Measurements from ENCODE around the gene POLR2I.
A peak's percentile ranks its signal among the peaks of the same experiment; 100 is the strongest.
"Not testable (repeated sequence)": the region's sequence is repeated elsewhere in the genome, so short reads cannot be mapped to it uniquely, and the experiment has no call there.

The POLR2I gene

DNA sequence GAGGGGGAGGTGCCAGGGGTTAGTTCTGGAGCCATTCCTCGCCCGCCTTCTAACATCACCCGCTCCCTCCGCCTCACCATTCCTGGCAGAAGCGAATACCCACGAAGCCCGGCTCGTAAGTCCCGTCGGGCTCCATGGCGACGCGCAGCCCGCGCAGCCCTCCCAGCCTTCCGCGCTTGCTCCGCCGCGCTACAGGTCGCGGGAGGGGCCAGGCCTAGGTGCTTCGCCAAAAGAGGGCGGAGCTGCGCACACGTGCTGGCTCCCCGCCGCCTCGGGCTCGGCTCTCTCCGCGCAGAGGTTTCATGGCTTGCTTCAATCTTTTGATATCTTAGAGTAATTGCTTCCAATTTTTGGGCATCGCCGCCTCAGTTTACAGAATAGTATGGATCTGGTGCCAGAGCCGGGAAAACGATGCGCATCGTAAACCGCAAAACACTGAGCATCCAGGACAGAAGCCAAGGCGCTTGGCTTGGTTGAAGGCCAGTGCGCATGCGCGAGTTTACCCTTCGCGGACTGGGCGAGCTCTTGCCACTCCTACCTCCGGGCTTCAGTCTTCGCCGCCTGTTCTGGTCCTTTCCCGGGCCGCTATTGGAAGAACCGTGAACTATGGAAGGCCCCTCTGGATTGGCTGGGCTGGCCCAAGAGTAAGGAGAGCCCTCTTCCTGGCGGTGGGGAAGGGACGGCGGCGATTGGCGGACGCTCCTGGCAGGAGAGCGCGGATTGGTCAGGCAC, at the start of gene POLR2I:
Gene POLR2I (minus strand): TSS at position 155 of the 732 bp plus-strand sequence. CDS start 19 bp downstream, at position 136.
- peak; percentile 100 for DNase-seq

DNA sequence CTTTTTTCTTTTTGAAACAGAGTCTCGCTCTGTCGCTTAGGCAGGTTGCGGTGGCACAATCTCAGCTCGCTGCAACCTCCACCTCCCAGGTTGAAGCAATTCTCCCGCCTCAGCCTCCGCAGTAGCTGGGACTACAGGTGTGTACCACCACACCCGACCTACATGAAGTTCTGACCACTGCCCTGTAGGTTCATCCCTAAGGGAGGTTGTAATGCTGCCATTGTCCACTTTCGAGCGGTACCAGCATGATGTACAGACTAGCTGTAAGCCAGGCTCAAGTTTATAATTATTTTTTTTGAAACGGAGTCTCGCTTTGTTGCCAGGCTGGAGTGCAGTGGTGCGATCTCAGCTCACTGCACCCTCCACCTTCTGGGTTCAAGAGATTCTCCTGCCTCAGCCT, 49.1 kb upstream of the POLR2I start:
- DNase-seq, result no peak

DNA sequence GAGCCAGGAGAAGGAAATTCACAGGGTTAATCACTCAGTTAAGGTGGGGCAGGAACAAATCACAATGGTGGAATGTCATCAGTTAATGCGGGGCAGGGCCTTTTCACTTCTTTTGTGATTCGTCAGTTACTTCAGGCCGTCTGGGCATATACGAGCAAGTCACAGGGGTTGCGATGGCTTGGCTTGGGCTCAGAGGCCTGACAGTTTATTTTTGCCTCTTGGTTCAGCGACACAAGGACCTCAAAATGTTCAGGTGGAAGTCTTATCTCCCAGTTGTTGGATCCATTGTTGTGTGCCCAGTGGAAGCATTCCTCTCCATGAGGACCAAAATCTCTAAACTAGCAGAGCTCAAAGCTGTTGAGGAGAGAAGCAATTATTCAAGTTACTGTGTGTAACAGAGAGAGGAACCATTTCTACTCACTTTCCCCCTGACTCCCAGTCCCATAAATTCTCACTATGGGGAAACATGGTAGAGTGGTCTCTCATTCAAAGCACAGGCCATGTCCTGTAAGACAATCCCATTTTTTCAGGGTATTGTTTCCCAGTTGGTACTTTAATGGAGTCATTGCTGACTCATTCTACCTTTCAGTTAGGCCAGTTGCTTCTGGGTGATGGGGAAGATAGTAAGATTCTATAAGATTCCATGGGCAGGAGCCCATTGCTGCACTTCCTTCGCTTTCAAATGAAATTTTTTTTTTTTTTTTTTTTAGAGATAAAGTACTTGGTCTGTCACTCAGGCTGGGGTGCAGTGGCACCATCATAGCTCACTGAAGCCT, 46.3 kb upstream of the POLR2I start:
- no peak for DNase-seq

DNA sequence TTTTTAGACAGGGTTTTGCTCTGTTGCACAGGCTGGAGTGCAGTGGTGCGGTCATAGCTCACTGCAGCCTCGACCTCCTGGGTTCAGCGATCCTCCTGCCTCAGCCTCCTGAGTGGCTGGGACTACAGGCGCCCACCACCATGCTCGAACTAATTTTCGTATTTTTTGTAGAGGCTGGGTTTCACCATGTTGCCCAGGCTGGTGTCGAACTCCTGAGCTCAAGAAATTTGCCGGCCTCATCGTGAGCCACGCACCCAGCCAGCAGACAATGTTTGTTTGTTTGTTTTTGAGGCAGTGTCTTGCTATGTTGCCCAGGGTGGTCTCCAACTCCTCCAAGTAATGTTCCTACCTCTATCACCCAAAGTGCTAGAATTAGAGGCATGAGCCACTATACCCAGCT, 38.5 kb upstream of the POLR2I start:
- no peak for DNase-seq

DNA sequence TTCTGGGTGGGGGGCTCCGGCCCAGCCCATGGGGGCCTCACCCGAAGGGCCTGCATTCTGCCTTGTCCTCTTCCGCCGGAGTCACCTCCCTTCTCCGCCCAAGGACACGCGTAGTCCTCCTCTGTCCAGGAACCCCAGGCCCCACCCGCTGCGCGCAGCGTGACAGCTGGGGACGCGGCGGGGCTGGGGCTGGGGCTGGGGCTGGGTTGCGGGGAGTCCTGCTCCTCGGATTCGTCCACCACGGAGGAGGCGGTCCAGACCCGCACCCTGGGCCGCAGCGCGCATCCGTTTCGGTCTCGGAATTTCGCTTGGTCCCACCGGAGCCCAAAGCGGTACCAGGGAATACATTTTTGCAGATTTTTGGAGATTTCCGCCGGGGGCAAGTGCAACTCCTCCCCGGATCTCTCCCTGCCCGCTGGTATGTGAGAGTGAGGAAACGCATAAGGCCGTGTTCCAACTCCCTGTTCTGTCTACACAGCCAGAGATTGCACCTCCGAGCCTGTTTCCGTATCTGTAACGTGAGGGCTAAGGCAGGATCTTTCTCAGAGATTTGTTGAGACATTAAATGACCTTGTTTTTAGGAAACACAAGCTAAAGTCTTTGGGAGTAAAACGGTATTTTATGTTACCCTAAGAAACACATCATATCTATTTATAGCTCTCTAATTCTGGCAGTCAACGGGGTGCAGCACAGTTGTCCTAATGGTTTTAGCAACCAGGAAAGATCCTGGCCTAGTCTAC, 37.8 kb upstream of the POLR2I start, which contains the start of gene COX7A1:
Gene COX7A1 (minus strand): TSS at position 96 of the 740 bp plus-strand sequence. CDS start 40 bp downstream, at position 56.
- DNase-seq, result no peak

DNA sequence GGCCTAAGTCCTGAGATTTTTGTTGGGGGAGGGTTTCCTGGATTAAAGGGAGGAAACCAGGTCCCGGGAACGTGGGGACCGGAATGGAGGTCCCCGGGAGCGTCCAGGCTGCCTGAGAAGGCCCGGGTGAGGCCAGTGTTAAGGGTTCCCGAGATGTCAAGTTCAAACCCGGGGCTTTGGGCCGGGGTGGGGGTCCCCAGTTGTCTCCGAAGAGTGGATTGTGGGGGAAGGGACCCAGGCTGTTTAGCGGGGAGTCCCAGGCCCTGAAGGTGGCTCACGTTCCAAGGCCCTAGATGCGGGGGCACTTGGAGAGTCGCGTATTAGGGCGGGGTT, 37.3 kb upstream of the POLR2I start:
- no peak for DNase-seq

DNA sequence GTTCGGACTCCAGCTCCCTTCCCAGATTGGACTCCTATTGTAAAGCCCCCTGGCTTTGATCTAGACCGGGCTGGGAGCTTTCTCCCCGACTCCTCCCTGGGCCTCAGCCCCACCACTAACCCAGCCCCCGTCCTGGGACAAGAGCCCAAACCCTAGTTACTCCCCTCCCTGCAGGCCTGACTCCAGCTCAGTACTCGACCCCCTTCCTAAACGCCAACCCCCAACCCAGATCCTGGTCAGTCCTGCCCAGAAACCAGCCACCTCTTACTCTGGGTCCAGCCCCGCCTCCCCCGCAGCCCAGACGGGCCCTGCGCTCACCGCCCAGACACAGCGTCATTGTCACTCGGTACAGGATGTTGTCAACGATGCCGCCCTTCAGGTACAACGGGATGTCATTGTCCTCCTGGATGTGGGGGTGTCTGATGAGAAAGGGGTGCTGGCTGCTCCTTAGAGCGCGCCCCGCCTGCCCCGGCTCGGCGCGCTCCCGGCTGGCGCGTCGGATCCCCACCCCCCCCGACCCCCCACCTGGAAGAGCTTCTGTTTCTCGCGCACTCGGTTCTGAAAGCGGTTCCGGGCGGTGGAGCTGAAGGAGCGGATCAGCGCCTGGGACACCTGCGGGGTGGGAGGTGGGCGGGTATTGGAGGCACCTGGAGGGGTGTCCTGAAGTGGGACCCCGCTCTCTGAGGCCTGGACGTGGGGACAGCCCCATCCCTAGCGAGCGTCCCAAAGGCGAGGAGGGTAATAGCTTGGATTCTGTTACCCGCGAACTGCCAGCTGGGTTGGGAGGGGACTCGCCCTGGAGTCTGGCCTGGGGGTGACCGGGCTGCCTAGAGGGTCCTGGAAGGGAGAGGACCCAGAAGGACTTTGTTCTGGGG, 36.7 kb upstream of the POLR2I start:
- no peak for DNase-seq

DNA sequence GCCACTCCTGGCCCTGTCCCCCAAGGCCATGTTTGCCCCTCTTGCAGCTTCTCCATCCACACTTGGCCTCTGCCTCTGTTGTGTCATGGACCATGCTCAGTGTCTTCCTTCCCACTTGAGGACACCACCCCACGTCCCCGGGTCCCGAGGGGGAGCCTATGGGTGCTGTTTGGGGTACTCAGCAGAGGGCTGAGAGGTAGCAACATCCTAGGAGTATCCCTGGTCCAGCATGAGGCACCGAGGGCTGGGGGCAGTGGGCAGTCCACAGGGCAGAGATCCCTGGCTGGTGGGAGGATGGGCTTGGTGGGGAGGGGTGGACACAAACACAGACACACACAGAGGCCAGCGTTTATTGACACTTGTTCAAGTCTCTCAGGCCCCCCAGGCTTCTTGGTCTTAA, 35.9 kb upstream of the POLR2I start:
- no peak for DNase-seq

DNA sequence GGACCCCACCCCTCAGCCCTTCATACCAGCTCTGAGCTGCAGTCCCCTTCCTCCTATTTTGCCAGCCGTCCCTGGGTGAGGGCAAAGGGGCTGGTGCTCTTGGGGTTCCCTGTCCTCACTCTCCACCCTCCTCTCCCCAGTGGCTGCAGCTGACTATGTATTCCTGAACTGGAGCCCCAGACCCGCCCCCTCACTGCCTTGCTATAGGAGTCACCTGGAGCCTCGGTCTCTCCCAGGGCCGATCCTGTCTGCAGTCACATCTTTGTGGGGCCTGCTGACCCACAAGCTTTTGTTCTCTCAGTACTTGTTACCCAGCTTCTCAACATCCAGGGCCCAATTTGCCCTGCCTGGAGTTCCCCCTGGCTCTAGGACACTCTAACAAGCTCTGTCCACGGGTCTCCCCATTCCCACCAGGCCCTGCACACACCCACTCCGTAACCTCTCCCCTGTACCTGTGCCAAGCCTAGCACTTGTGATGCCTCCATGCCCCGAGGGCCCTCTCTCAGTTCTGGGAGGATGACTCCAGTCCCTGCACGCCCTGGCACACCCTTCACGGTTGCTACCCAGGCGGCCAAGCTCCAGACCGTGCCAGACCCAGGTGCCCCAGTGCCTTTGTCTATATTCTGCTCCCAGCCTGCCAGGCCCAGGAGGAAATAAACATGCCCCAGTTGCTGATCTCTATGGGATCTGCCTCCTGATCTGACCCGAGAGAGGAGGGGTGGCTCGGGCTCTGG, 35.2 kb upstream of the POLR2I start:
- no peak for DNase-seq

DNA sequence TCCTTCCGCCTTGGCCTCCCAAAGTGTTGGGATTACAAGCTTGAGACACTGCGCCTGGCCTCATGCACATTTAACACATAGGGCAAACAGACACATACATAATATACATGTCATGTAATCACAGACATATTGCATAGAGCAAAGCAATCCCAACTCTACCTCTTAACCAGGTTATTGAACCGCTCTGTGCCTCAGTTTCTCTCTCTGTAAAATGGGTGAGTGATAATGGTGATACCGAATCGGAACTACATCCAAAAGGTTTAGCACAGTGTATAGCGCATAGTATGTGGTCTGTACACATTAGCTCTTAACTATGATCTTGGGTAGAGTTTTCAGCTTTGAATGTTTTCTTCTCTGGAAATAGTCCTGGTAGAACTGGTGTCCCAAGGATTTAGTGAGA, 29.9 kb upstream of the POLR2I start:
- no peak for DNase-seq

DNA sequence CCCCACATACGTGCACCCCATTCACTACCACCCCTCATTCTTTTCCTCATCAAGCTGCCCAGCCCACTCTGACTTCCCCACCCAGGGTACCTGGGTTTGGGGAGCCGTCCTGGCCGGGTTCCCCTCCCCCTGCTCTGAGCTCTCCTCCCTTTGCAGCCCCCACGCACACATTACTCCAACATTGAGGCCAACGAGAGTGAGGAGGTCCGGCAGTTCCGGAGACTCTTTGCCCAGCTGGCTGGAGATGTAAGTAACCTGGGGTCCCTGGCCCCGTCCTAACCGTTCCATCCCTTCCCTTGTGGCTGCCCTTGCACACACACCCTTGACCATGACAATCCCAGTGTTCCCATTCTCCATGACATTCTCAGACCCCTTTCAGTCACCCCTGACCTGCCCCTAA, 27.8 kb upstream of the POLR2I start:
- no peak for DNase-seq

DNA sequence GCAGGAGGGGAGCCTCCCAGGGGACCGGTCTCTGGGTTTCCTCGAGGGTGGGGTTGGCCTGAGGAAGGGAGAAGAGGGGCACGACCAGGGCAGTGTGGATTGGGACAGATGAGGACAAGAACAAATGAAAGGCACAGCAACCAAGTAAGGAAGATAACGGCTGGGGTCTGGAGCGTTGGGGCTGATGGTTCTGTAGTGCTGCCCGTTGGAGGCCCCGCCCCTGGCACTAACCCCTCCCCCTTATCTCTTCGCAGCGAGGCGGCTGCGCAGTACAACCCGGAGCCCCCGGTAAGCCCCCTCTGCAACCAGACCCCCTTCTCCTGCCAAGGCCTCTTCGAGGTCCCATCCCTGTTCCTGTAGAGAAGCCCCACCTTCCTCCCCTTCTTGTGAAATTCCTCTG, 27.4 kb upstream of the POLR2I start:
- DNase-seq, result no peak

DNA sequence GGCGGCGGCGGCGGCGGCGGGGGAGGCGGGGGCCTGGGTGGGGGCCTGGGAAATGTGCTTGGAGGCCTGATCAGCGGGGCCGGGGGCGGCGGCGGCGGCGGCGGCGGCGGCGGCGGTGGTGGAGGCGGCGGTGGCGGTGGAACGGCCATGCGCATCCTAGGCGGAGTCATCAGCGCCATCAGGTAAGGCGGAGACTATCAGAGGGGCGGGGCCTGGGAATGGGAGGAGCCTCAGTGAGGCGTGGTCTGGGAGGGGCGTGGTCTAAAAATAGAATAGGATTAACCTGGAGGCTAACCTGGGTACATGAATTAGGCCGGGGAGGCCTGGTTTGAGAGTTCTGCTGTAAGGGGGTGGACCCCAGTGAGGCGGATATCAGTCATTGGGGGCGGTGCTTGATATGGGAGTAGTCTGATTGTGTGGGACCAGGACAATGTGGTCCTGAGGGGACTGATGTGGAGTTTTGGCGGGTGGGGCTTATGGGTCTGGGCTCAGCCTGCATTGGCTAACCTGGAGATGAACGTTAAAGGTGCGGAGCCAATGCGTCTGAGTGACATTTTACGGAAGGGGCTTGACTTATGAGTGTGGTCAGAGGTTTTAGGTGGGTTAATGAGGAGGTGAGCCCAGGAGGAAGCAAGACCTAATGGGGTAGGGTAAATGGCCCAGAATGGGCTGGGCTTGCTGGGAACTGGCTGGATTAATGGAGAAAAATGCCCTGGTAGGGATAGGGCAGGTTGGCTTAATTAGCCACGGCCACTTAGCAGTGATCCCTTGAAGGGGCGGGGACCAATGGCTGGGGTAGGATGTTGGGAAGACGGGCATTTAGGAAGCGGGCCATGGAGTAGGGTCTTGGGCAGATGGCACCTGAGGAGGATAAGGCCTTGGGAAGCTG, 26.6 kb upstream of the POLR2I start:
- DNase-seq, result peak; percentile 95

DNA sequence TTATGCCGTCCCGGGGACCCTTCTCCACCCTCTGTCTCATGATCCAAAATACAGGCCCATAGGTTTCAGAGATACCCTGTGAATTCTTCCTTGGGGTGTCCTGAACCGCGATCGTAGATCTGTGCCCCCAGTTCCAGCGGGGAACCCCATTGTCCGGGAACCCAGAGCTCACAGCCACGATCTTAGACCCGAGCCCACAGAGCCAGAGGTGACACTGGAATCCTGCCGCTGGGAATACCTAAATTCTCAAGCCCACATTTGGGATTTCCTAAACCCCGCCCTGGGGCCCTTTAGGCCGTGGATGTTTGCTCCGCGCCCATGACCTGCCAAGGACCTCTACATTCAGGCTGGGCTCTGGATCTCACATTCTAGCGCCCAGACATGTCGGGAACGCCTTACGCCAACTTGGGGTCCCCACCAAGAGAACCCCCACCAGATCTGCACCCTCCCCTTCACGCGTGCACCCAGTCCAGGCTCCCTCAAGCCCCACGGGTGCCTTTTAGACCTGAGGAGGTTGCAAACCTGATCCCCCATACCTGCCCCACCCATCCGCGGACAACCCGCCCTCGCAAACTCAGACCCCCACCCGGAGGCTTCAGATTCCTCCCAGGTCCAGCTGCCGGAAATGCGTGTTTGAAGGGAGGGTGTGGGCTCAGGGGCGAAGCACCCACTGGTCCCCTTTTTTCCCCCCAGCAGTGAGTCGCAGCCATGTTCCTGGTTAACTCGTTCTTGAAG, 25.8 kb upstream of the POLR2I start:
- peak; percentile 92 for DNase-seq

DNA sequence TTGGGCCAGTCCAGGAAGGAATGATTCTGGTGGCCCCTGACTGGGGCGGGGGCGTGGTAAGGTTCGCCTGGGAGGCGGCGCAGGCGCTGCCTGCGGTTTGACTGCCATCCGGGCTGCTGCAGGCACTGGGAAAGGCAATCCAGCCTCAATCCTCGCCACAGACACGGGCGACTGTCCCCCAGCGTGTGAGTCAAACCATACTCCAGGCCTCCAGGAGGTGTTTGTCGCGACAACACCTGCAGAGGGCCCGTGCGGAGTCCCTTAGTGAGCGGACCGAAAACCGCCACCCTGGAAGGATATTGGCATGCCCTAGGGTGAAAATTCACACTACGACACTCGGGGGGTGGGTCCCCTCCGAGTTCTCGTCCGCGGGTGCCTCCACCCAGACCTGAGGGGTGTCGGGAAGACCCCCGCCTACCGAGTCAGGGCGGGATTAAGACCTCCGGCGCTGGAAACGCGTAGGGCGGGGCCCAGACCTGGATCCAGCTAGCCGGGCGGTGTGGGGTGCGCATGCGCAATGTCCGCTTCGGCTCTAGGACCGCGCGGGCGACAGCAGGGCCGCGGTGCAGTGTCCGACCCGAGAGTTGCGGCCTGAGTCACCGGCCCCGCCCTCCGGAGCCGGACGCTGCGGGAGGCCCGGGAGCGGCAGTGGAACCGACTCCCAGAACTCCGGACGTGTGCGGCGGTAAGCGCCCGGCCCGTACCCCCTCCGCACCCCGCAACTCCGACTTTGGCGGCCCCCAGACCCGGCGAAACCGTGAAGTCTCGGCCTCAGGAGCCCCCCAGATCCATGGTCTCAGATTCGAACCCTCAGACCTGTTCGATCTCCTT, 25.0 kb upstream of the POLR2I start, which contains the start of gene CAPNS1:
Gene CAPNS1 (plus strand): TSS at position 594 of the 831 bp plus-strand sequence. CDS start 946 bp downstream, outside the sequence.
- peak; percentile 99 for DNase-seq

DNA sequence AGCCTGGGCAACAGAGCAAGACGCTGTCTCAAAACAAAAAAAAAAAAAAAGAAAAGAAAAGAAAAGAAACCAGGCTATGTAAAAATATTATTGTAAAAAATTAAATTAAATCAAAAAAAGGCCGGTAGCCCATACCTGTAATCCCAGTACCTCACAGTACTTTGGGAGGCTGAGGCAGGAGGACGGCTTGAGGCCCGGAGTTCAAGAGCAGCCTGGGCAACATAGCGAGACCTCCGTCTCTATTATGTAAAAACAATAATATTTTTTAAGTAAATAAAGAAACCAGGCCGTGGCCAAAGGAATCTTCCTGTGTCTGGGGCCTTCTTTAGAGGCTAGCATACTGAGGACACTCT, 24.4 kb upstream of the POLR2I start:
- DNase-seq, result no peak

DNA sequence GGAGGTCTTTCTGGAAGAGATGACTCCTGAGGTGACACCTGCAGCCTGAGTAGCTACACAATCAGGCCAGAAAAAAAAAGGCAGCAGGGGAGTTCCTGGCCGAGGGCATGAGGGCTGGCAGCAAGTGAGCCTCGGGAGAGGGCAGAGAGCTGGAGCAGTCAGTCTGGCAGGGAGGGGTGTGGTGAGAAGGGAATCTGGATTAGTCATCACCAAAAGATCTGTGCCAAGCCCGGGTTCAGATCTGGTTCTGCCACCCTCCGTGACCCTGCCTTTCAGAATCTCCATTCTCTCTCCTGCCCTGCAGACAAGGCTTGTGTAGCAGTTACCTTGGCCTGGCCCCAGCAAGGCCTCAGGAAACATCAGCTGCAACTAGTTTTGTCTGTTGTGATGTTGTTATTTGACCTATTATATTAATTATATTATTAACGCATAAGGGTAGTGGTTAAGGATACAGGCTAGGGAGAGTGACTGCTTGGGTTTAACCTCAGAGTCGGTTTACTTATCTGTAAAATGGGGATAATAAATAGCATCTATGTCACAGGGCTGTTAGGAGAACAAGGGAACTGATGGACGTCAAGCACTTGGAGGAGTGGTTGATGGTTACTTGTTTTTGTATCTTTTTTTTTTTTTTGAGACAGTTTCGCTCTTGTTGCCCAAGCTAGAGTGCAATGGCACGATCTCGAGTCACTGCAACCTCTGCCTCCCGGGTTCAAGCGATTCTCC, 22.4 kb upstream of the POLR2I start:
- peak; percentile 89 for DNase-seq

DNA sequence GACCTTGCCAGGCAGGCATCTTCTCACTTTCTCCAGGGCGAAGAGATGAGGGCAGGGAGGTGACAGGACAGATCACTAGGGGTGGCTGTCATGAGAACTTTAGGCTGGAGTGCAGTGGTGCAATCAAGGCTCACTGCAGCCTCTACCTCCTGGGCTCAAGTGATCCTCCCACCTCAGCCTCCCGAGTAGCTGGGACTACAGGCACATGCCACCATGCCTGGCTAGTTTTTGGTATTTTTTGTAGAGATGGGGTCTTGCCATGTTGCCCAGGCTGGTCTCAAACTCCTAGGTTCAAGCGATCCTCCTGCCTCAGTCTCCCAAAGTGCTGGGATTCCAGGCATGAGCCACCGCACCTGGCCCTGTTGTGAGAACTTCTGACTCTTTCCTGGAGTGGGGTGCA, 20.2 kb upstream of the POLR2I start:
- DNase-seq, result not testable (repeated sequence)
